Effector memory CD4-positive, alpha-beta T cell (primary cell): ENCODE measurements around the gene FSTL4.
"Not testable (repeated sequence)": the region's sequence is repeated elsewhere in the genome, so short reads cannot be mapped to it uniquely, and the experiment has no call there.

Experiments
- DNase-seq, 3 donors: peaks; one replicate each; pipeline ENCODE4 v3.0.0-alpha.2; 2020
- H3K27ac ChIP-seq: 2 replicates; pipeline ENCODE4 v1.7.0; 2013; ENCODE audit warnings: mild to moderate bottlenecking, low read length, moderate library complexity; ENCODE audit not compliant: insufficient read depth, poor library complexity, severe bottlenecking
- H3K27me3 ChIP-seq: replicated peaks from 2 replicates; pipeline ENCODE4 v1.7.0; 2013; ENCODE audit warnings: mild to moderate bottlenecking, low read length; ENCODE audit not compliant: insufficient read depth, control insufficient read depth, poor library complexity, severe bottlenecking
- H3K36me3 ChIP-seq: 2 replicates; pipeline ENCODE4 v1.7.0; 2013; ENCODE audit warnings: mild to moderate bottlenecking, low read length, moderate library complexity; ENCODE audit not compliant: control insufficient read depth, insufficient read depth
- H3K4me1 ChIP-seq: 2 replicates; pipeline ENCODE4 v1.7.0; 2013; ENCODE audit warnings: low read length, mild to moderate bottlenecking; ENCODE audit not compliant: control insufficient read depth, insufficient read depth, poor library complexity, severe bottlenecking
- H3K4me3 ChIP-seq: 2 replicates; pipeline ENCODE4 v1.7.0; 2013; ENCODE audit warnings: low read length, low read depth, mild to moderate bottlenecking; ENCODE audit not compliant: insufficient read depth, poor library complexity, severe bottlenecking
- H3K9me3 ChIP-seq: 2 replicates; pipeline ENCODE4 v1.7.0; 2013; ENCODE audit warnings: mild to moderate bottlenecking, low read length, moderate library complexity; ENCODE audit not compliant: control insufficient read depth

FSTL4 gene

DNA sequence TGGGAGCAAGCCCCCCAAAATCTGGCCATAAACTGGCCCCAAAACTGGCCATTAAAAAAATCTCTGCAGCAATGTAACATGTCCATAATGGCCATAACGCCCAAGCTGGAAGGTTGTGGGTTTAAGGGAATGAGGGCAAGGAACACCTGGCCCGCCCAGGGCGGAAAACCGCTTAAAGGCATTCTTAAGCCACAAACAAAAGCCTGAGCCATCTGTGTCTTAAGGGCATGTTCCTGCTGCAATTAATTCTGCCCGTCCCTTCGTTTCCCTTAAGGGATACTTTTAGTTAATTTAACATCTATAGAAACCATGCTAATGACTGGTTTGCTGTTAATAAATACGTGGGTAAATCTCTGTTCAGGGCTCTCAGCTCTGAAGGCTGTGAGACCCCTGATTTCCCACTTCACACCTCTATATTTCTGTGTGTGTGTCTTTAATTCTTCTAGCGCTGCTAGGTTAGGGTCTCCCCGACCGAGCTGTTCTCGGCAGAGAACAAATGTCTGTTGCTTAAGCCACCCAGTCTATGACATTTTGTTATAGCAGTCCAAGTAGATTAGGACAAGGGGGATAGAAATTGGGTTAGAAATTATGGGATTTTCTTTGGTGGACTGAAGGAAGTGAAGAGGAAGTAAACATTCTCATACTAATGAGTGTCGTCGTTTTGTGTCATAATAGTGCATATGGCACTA is 77.0 kb downstream of the FSTL4 start:
- H3K4me3 ChIP-seq, H3K27ac ChIP-seq, H3K4me1 ChIP-seq, H3K36me3 ChIP-seq, H3K27me3 ChIP-seq, H3K9me3 ChIP-seq, DNase-seq: not testable (repeated sequence)

- no peak for DNase-seq
- Histone ChIP-seq H3K27me3 (no peaks in the 10 kb centered on the region), H3K36me3 (no peaks in the 10 kb centered on the region), H3K4me3 (no peak overlapping the region), H3K4me1 (no peaks in the 10 kb centered on the region), H3K9me3 (no peaks in the 10 kb centered on the region), H3K27ac (no peak overlapping the region)
Observed at GRCh38 chr5:133534566-133534965, 77.8 kb downstream of the FSTL4 start.

GRCh38 chr5:133533541-133533940 is 78.8 kb downstream of the FSTL4 start:
- H3K27ac ChIP-seq = no peak overlapping the region
- H3K27me3 ChIP-seq = no peaks in the 10 kb centered on the region
- H3K4me1 ChIP-seq = no peaks in the 10 kb centered on the region
- H3K36me3 ChIP-seq = no peaks in the 10 kb centered on the region
- no peak overlapping the region for H3K4me3 ChIP-seq
- DNase-seq = no peak
- no peaks in the 10 kb centered on the region for H3K9me3 ChIP-seq

DNA sequence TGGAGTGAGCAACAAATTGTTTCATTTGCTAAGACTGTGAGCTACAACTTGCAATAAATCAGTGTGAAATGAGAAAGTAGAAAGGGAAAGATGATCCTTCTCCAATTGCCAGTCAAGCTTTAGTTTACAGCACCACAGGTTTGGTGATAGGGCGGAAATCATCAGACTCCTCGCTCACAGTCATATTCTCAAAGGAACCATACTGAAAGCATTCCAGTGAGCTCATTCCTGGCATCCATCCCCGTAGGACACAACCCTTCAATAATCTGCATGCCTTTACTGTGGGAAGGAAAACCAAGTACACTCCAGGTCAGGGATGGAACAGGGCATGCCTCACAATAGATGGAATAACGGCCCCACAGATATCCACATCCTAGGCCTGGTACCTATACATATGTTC is 80.7 kb downstream of the FSTL4 start:
- Histone ChIP-seq H3K36me3 (no peaks in the 10 kb centered on the region), H3K27me3 (no peaks in the 10 kb centered on the region), H3K27ac (no peak overlapping the region), H3K4me3 (no peak overlapping the region), H3K9me3 (no peaks in the 10 kb centered on the region), H3K4me1 (no peaks in the 10 kb centered on the region)
- DNase-seq = no peak

- Histone ChIP-seq H3K4me3 (no peak overlapping the region), H3K4me1 (no peaks in the 10 kb centered on the region), H3K9me3 (no peaks in the 10 kb centered on the region), H3K27ac (no peak overlapping the region), H3K27me3 (no peaks in the 10 kb centered on the region), H3K36me3 (no peaks in the 10 kb centered on the region)
- DNase-seq = no peak
Observed at GRCh38 chr5:133531178-133531577, 81.2 kb downstream of the FSTL4 start.

DNA sequence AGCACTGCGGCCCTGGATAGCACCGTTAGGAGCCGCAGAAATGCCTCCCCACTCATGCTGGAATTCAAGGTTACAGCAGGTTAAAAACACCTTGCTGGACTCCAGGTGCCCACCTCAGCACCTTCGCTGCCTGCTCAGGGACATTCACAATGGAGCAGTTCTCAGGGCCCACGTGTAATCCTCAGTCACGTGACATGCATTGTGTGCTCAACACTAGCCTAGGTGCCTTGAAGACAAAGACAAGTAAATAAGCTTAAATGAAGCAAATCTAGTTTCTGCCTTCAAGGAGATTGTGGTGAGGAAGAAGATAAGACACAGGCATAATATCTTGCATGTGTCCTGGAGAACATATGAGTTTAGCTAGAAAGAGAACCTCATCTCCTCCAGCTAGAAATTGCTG is 82.1 kb downstream of the FSTL4 start:
- Histone ChIP-seq H3K36me3 (no peaks in the 10 kb centered on the region), H3K4me3 (no peak overlapping the region), H3K9me3 (no peaks in the 10 kb centered on the region), H3K27me3 (no peaks in the 10 kb centered on the region), H3K4me1 (no peaks in the 10 kb centered on the region), H3K27ac (no peak overlapping the region)
- no peak for DNase-seq

- Histone ChIP-seq H3K9me3 (no peaks in the 10 kb centered on the region), H3K4me1 (no peaks in the 10 kb centered on the region), H3K4me3 (no peak overlapping the region)
Observed at GRCh38 chr5:133528841-133529240, 83.5 kb downstream of the FSTL4 start.

DNA sequence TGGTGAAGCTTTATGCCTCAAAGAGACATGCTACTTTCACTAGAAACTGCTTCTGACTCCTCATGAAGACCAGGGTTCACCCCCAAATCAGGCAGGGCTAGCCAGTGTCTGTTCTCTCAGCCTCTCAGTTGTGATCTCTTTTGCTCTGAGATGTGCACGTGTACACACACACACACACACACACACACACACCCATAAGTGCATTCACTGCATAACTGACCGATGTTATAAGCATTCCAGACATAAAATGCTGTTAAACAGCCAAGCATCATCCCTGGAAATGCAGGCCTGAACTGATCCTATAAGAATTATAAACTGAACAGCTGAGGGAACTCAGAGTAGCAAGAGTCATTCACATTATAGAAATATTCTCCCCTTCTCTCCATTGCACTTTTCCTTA is 85.0 kb downstream of the FSTL4 start:
- H3K4me3 ChIP-seq = no peak overlapping the region
- DNase-seq = no peak
- no peaks in the 10 kb centered on the region for H3K36me3 ChIP-seq
- no peaks in the 10 kb centered on the region for H3K4me1 ChIP-seq
- H3K27me3 ChIP-seq = no peaks in the 10 kb centered on the region
- no peak overlapping the region for H3K27ac ChIP-seq
- H3K9me3 ChIP-seq = no peaks in the 10 kb centered on the region

More at GRCh38 chr5:133528841-133529240, 83.5 kb downstream of the FSTL4 start:
- Histone ChIP-seq H3K27ac (no peak overlapping the region), H3K27me3 (no peaks in the 10 kb centered on the region), H3K36me3 (no peaks in the 10 kb centered on the region)
- DNase-seq = no peak

DNA sequence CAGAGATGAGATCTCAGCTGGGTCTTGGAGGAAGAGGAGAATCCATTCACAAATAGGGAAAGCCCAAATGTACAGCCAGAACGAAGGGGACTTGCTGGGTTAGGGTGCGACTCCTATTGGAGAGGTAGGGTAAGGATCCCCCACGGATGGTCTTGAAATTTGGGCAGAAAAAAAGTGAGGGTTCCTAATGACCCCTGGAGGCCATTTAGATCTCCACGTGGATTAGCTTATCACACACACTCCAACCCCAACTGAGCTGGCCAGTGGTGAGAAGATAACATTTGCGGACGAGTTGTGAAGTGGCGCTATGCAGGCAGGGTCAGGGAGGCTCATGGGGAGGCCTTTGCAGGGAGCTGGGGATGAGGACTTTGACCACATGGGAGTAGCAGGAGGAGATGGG is 86.0 kb downstream of the FSTL4 start:
- H3K27ac ChIP-seq = no peak overlapping the region
- DNase-seq = no peak
- H3K4me1 ChIP-seq = no peaks in the 10 kb centered on the region
- H3K36me3 ChIP-seq = no peaks in the 10 kb centered on the region
- no peaks in the 10 kb centered on the region for H3K9me3 ChIP-seq
- H3K27me3 ChIP-seq = no peaks in the 10 kb centered on the region
- H3K4me3 ChIP-seq = no peak overlapping the region

DNA sequence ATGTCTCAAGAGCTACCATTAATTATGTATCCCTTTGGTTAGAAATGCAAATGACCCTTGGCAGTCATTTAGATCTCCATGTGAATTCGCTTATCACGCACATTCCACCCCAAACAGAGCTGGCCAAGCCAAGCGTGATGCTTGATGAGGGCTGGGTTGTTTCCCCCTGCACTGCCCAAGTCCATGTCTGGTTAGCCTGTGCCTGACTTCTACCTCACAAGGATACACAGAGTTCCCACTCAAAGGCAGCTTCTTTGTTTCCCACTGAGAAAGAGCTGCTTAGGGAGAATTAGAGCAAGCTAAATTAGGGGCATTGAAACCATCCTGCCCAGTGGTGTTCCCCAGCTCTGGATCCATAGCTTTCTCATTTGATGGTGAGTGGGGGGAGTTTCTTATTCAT is 87.2 kb downstream of the FSTL4 start:
- no peak for DNase-seq

More for the DNA sequence above, 87.2 kb downstream of the FSTL4 start:
- H3K9me3 ChIP-seq = no peaks in the 10 kb centered on the region
- H3K4me3 ChIP-seq = no peak overlapping the region
- H3K27me3 ChIP-seq = no peaks in the 10 kb centered on the region
- H3K27ac ChIP-seq = no peak overlapping the region
- no peaks in the 10 kb centered on the region for H3K36me3 ChIP-seq
- no peaks in the 10 kb centered on the region for H3K4me1 ChIP-seq
